ENCODE measurements around the gene GSK3A. TPM values are rescaled to one million over a fixed set of nuclear protein-coding genes. Genes with fewer than 3 reads are reported as not detected.

Gene GSK3A
- total and polyA plus RNA-seq, 9 of the 15 experiments (the other 6 are each of a cell fraction or from before 2014, with no cell fraction given), result 0.62 to 90.7 (median 33.3) TPM

GRCh38 chr19:42199440-42200115 is 42.8 kb downstream of the GSK3A start (continued):
- TF ChIP-seq CTCF (IDR thresholded peaks at IDR 0.05 in 2 of 3, conservative IDR thresholded peaks at IDR 0.05 in 1 of 3; ENCODE audit: insufficient read depth in 2 of 3, low read depth in 1 of 3, low read length in 3 of 3) (peak; percentile 75 to 84 (median 76)), FOXM1 (IDR thresholded peaks at IDR 0.05; ENCODE audit: low read depth) (peak; percentile 63), FOXM1 (CRISPR knock-in tag; IDR thresholded peaks at IDR 0.05; ENCODE audit: low read depth) (no peak), POLR2G (IDR thresholded peaks at IDR 0.05; ENCODE audit: low read depth, low read length) (peak; percentile 71), HDAC2 (IDR thresholded peaks at IDR 0.05) (peak; percentile 74; the same call in 1 of the 2 replicates), GABPA (tag; conservative IDR thresholded peaks at IDR 0.05; ENCODE audit: low read depth) (peak; percentile 83), CC2D1A (IDR thresholded peaks at IDR 0.05) (peak; percentile 95), MBD2 (IDR thresholded peaks at IDR 0.05; ENCODE audit: borderline replicate concordance, low read depth) (0 out of 2 replicates have a peak, but pooled peaks have one; percentile 7), GABPB2 (CRISPR knock-in tag; conservative IDR thresholded peaks at IDR 0.05) (no peak), ZFX (CRISPR knock-in tag; IDR thresholded peaks at IDR 0.05) (peak; percentile 55), BCOR (IDR thresholded peaks at IDR 0.05) (peak; percentile 52), THRAP3 (IDR thresholded peaks at IDR 0.05; ENCODE audit: borderline replicate concordance) (0 out of 2 replicates have a peak, but pooled peaks have one; percentile 4), LARP7 (IDR thresholded peaks at IDR 0.05) (peak; percentile 83; the same call in 1 of the 2 replicates), ZNF174 (CRISPR knock-in tag; IDR thresholded peaks at IDR 0.05) (no peak), TRIM24 (IDR thresholded peaks at IDR 0.05) (peak; percentile 31 to 39; a peak in 2 of 4 replicates), ATF6 (CRISPR knock-in tag; IDR thresholded peaks at IDR 0.05) (no peak), MNT (conservative IDR thresholded peaks at IDR 0.05) (peak in 1 of 2 experiments; percentile 44; a peak in 2 of 4 replicates), ASH1L (IDR thresholded peaks at IDR 0.05; ENCODE audit: borderline replicate concordance, low read depth, partially characterized antibody) (peak; percentile 43)
- TF ChIP-seq, protein P1, sequence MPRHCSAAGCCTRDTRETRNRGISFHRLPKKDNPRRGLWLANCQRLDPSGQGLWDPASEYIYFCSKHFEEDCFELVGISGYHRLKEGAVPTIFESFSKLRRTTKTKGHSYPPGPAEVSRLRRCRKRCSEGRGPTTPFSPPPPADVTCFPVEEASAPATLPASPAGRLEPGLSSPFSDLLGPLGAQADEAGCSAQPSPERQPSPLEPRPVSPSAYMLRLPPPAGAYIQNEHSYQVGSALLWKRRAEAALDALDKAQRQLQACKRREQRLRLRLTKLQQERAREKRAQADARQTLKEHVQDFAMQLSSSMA (CRISPR knock-in tag; IDR thresholded peaks at IDR 0.05), result no peak
- TF ChIP-seq, protein P2, sequence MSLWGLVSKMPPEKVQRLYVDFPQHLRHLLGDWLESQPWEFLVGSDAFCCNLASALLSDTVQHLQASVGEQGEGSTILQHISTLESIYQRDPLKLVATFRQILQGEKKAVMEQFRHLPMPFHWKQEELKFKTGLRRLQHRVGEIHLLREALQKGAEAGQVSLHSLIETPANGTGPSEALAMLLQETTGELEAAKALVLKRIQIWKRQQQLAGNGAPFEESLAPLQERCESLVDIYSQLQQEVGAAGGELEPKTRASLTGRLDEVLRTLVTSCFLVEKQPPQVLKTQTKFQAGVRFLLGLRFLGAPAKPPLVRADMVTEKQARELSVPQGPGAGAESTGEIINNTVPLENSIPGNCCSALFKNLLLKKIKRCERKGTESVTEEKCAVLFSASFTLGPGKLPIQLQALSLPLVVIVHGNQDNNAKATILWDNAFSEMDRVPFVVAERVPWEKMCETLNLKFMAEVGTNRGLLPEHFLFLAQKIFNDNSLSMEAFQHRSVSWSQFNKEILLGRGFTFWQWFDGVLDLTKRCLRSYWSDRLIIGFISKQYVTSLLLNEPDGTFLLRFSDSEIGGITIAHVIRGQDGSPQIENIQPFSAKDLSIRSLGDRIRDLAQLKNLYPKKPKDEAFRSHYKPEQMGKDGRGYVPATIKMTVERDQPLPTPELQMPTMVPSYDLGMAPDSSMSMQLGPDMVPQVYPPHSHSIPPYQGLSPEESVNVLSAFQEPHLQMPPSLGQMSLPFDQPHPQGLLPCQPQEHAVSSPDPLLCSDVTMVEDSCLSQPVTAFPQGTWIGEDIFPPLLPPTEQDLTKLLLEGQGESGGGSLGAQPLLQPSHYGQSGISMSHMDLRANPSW (CRISPR knock-in tag; IDR thresholded peaks at IDR 0.05), result no peak
